H1 (cell line): ENCODE data around the gene HERC3. TPM values are rescaled to one million over a fixed set of nuclear protein-coding genes. Genes with fewer than 3 reads are reported as not detected.

Source experiments
- BACH1 ChIP-seq: IDR thresholded peaks from 2 replicates; pipeline ENCODE4 v1.6.1; 2012; ENCODE audit warnings: low read length, improper control_type of control experiment
- CEBPB ChIP-seq: IDR thresholded peaks from 2 replicates; pipeline ENCODE4 v1.6.1; 2012; ENCODE audit warnings: low read depth, low read length
- CHD2 ChIP-seq: IDR thresholded peaks from 2 replicates; pipeline ENCODE4 v1.6.1; 2012; ENCODE audit warnings: low read length, improper control_type of control experiment
- CREB1 ChIP-seq: IDR thresholded peaks from 2 replicates; pipeline ENCODE4 v1.6.1; 2012; ENCODE audit warnings: inconsistent platforms
- E2F6 ChIP-seq: IDR thresholded peaks from 2 replicates; pipeline ENCODE4 v1.6.1; 2012; ENCODE audit warnings: inconsistent platforms
- HDAC2 ChIP-seq, 2 experiments: fragments of 300-600 bp in 1 of 2; sonication (generic) in 1 of 2; IDR thresholded peaks; 2 replicates each; pipeline ENCODE4 v1.6.1; 2011 to 2012; ENCODE audit warnings: low read depth in 2 of 2, low read length in 2 of 2, mild to moderate bottlenecking in 2 of 2, moderate library complexity in 2 of 2, borderline replicate concordance in 1 of 2, inconsistent platforms in 1 of 2
- RXRA ChIP-seq: IDR thresholded peaks from 2 replicates; pipeline ENCODE4 v1.6.1; 2011; ENCODE audit warnings: low read depth, mild to moderate bottlenecking, low read length, moderate library complexity; ENCODE audit not compliant: insufficient read depth
- SIN3A ChIP-seq, 2 experiments: IDR thresholded peaks in 1 of 2; conservative IDR thresholded peaks in 1 of 2; 2 replicates each; pipeline ENCODE4 v1.6.1; 2011 to 2012; ENCODE audit warnings: low read length in 2 of 2, improper control_type of control experiment in 1 of 2, low read depth in 1 of 2, mild to moderate bottlenecking in 1 of 2
- SIRT6 ChIP-seq: IDR thresholded peaks from one replicate; pipeline ENCODE4 v1.7.1; 2012; ENCODE audit warnings: low read length, inconsistent platforms
- TAF7 ChIP-seq: optimal IDR thresholded peaks from 2 replicates; pipeline ENCODE3; 2011; ENCODE audit warnings: low read depth, mild to moderate bottlenecking, inconsistent platforms, low read length, moderate library complexity, borderline replicate concordance
- TEAD4 ChIP-seq: IDR thresholded peaks from 2 replicates; pipeline ENCODE4 v1.6.1; 2012; ENCODE audit warnings: low read depth, low read length, inconsistent platforms, mixed read lengths
- polyA plus RNA-seq, 7 experiments: library from polyadenylated mRNA; depleted of rRNA in 3 of 7; stranded (reverse) in 5 of 7; unstranded in 2 of 7; fragments of >200 nt in 5 of 7; fragments of 200-250 nt in 2 of 7; gene quantifications; 1 replicate in 5 of 7; 2 replicates in 1 of 7; 4 replicates in 1 of 7; pipeline versions ENCODE4 v1.2.1 to v1.2.3, GENCODE V29; 2011 to 2013; ENCODE audit warnings: missing spikeins in 2 of 7, mixed read lengths in 2 of 7
- total RNA-seq: library from RNA; stranded (reverse); fragmentation: NEBNext Ultra II Directional; extraction: Animal tissue kit (Norgen Biotek cat#: 25700); gene quantifications from 2 replicates; pipeline ENCODE4 v1.2.1, GENCODE V29; 2021

HERC3 gene
- total and polyA plus RNA-seq, 2 of the 8 experiments (the other 6 are each of a cell fraction or from before 2014, with no cell fraction given): 1.4 to 5.7 TPM

GRCh38 chr4:88592600-88593448, 544 bp downstream of the HERC3 start (continued):
- TF ChIP-seq BACH1: peak; percentile 41; the same call in 1 of the 2 replicates
- peak; percentile 25 for TF ChIP-seq TAF7
- peak; percentile 54; the same call in 1 of the 2 replicates for TF ChIP-seq CREB1
- no peak for TF ChIP-seq SIRT6
- no peak for TF ChIP-seq TEAD4
- TF ChIP-seq HDAC2 (IDR thresholded peaks at IDR 0.05; ENCODE audit: borderline replicate concordance in 1 of 2, low read depth in 2 of 2, low read length in 2 of 2): peak; percentile 9 to 68; a peak in 1 of 4 replicates
- peak; percentile 70 to 73; a peak in 3 of 4 replicates for TF ChIP-seq SIN3A (conservative IDR thresholded peaks at IDR 0.05 in 1 of 2, IDR thresholded peaks at IDR 0.05 in 1 of 2; ENCODE audit: low read depth in 1 of 2, low read length in 2 of 2)
- peak; percentile 49; the same call in 1 of the 2 replicates for TF ChIP-seq E2F6
- TF ChIP-seq CHD2: no peak
- TF ChIP-seq CEBPB: no peak
- TF ChIP-seq RXRA: no peak
